Suprapubic skin (tissue), 3 donors: ENCODE results near the gene BHMT2.

ENCODE experiments used
- CTCF ChIP-seq, 2 donors: fragments of 200-600 bp in 1 of 2; fragments of 450-650 bp in 1 of 2; sonication (generic) in 1 of 2; IDR thresholded peaks; one replicate each; pipeline ENCODE4 v1.5.1; 2016 to 2019; ENCODE audit warnings: antibody characterized with exemption in 2 of 2, mild to moderate bottlenecking in 1 of 2, moderate library complexity in 1 of 2
- EP300 ChIP-seq: sonication (generic); formaldehyde crosslinking; IDR thresholded peaks from one replicate; pipeline ENCODE4 v1.6.1; 2017; ENCODE audit warnings: antibody characterized with exemption

GRCh38 chr5:79042188-79042587, 27.4 kb upstream of the BHMT2 start:
- TF ChIP-seq CTCF (IDR thresholded peaks at IDR 0.05) (no peak), EP300 (no peak)
